HG03558 (cell line): ENCODE results near the gene DPP6.

Experiments
- ATAC-seq: cut with Tn5 transposase; IDR thresholded peaks from one replicate; pipeline ENCODE4 v1.9.1; 2021; ENCODE audit warnings: moderate number of reproducible peaks; ENCODE audit not compliant: unreplicated experiment; ENCODE audit errors: extremely low read depth

DPP6 gene

DNA sequence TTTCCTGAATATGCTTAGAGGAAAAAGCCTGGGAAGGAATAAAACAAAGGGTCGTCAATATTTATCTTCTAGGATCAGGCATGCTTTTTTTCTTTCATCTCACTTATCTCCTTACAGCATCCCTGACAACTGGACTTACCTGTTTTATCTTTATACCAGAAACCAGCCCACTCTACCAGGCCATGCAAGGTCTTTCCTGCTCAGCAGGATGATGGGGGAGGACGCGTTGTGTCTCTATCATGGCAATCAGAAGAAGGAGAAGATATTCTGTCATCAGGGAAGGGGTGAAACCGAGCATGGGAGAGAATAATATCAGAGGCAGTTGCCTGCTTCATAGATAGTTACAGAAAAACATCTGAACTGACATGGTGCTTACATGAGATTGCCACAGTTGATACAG, 445.6 kb downstream of the DPP6 start:
- ATAC-seq = no peak

DNA sequence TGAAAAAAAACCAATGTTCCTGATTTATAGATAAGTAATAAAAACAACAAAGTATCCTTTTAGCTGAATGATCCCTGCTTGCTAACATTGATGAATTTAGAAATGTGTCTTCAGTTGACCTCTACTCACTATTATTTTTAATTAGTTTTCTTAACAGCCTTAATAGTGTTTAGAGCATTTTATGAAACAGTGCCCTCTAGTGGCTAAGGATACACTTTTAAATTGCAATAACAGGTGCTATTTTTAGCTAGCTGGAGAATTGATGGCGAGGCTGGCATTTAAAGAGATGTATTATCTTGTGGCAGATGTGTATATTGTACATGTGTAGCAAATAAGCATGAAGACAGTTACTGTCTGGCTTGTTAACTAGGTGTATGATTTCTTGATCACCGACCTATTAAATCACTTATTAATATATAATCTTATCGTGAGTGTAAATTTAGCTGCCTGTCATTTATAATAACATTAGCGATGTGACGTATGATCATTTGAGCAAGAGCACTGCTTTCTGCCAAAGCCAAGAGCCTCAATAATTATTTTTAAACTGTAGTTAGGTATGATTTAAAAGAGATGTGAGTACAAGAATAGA, 451.9 kb downstream of the DPP6 start:
- ATAC-seq = no peak

DNA sequence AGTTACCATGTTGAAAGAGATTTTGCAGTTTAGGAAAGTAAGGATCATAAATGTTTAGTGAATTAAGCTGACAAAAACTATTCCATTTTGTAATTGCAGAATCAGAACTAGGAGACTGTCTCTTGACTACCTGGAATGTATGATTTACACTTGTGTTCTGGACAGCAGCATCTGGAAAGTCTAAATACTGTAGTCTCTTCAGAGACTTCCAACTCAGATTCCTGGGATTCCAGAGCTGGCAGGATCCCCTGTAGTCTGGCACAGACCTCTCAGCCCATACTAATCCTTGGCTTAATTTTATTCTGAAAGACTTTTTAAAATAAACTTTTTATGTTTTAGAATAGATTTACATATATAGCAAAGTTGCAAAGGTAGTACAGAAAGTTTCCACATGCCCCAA, 452.7 kb downstream of the DPP6 start:
- no peak for ATAC-seq

DNA sequence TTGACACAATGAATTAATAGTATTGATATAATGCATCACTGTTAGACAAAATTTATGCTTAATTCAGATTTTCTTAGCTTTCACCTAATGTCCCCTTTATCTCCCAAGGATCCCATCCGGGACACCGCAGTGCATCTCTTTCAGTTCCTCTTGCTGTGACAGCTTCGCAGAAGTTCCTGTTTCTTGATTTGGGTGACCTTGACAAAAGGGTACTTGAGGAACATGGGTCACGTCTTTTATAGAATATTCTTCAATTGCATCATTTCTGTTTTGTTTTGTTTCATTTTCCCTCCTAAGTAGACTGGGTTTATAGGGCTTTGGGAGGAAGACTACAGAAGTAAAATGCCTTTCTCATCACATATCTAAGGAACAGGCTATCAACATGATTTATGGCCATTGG, 453.2 kb downstream of the DPP6 start:
- ATAC-seq = no peak

DNA sequence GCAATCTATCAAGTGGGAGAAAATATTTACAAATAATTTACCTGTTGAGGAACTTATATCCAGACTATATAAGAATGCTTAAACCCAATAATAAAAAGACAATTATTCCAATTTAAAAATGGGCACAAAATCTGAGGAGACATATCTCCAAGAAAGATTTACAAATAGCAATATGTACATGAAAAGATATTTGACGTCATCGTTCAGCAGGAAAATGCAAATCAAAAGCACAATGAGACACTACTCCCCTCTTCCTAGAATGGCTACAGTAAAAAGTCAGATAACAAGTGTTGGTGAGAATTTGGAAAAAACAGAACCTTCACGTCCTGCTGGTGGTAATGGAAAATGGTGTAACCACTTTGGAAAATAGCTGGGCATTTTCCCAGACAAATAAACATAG, 457.0 kb downstream of the DPP6 start:
- ATAC-seq = no peak

DNA sequence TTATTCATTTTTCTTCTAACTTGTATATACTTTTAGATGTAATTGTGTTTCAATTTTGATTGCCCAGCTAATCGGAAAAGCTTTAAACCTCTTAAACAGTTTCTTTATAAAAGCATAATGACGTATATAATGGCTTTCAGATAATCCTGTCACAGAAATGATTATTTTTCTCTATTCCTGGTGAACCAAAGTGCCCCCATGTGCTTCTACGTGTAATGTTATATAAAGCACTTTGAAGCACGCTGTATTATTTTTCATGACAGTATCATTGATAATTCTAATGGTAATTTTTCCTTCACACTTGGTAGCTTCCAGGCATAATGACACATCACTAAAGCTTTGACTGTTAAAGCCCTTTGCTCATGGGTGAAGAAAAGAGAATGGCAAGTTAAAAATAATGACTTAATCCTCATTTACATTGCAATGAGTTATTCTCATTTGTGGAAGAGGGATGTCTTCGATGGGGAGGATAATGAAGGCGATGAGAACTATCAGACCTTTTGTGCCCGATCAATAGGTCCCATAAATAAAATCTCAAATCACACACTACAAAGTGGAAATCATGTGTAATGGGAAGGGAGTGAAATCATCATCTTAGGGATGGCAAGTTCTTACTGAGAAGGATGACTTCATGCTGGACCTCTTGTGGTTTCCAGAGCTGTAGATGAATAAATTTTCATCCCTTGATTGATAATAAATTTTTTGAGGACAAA, 460.1 kb downstream of the DPP6 start:
- no peak for ATAC-seq

DNA sequence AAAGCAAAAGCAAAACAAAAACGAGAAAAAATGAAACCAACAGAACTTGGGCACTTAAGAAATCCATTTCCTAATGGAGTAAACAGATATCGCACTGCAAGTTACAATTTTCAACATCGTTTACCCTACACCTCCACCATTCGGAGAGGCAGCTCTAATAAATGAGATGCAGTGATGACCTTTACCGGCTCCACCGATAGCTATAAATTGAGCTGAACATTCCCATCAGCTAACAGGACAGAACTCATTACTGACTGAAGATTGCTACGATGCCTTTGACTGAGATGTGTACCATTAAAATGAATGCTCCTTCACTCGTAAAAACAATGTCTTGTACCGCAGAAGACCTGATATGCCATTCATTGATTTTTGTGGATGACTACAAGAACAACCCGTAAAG, 465.6 kb downstream of the DPP6 start:
- ATAC-seq = no peak

DNA sequence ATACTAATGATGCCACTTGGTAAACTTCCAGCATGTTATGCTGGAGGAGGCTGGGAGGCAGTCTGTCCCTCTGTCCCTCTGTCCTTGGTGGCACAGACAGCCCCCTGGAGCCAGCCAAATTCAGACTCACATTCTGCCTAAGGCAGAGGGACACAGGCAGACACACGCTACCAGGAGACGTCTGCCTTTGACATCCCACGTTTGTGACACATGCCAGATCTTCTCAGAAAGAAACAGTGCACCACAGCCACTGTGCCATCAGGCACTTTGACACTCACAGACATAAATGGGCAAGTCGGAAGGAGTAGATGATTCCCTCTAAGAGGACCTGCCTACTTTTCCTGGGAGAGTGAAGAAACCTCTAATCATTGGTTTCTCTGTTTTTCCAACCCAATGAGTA, 467.0 kb downstream of the DPP6 start:
- ATAC-seq = no peak

DNA sequence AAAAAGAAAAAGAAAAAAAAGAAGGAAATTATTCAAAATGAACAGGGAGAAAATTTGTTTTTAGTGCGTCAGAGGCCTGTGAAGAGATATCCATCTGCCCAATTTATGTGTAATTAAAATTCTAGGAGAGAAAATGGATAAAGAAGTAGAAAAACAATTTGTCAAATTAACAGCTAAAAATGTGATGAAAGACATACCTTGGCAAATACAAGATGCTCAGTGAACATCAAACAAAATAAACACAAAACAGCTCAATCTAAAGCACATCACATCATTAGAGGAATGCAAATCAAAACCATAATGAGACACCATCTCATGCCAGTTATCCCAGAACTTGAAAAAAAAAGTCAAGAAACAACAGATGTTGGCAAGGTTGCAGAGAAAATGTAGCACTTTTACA, 477.9 kb downstream of the DPP6 start:
- ATAC-seq = no peak

DNA sequence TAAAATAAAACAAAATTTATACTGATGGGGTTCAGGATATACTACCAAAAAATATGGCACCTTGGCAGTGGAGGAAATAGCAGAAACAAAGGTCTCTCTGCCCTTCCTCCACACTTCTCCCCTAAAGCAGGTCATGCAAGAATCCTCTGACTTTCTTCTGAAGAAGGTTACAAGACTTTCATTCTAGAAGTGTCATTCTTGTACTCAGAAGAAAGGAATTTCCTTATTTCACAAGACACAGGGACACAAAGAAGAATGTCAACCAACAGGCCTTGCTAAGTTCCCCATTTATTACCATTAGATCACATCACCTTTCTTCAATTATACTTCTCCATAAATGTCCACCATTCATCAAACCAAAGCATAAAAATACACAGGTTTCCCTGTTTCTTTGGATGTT, 480.6 kb downstream of the DPP6 start:
- ATAC-seq = no peak

DNA sequence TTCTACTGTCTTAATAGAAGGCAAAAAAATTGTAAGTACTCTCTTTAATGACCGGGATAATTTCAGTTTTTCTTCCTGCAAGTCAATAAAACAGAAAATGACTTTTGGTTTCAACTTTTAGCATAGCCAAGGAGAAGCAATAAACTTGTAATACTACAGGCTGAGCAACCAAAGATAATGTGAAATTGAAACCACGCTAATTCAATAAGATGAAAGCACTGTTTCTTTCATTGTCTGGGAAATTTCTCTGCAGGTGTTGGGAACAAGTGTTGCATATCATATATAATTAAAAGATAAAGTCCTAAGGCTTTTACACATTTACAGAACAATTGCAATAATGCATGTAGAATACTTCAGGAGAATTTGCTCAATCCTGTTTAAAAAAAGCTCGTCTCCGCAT, 488.4 kb downstream of the DPP6 start:
- ATAC-seq = no peak

DNA sequence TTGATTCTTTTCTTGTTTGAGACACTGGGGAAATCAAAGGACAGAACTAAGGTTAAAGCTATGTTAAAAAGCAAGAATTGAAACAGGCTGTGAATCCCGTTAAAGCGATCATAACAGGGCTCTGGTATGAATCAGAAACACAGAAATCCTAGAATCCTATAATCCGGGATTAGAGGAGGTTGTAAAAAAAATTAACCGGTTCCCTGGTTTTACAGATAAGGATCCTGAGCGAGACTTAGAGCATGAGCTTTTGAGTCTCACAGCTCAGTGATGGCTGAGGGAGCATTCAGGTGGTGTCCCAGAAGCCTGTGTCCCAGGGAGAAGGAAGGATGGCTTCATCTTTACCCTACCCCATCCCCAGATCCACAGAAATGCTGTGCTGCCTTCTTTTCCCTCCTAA, 489.4 kb downstream of the DPP6 start:
- ATAC-seq = no peak

DNA sequence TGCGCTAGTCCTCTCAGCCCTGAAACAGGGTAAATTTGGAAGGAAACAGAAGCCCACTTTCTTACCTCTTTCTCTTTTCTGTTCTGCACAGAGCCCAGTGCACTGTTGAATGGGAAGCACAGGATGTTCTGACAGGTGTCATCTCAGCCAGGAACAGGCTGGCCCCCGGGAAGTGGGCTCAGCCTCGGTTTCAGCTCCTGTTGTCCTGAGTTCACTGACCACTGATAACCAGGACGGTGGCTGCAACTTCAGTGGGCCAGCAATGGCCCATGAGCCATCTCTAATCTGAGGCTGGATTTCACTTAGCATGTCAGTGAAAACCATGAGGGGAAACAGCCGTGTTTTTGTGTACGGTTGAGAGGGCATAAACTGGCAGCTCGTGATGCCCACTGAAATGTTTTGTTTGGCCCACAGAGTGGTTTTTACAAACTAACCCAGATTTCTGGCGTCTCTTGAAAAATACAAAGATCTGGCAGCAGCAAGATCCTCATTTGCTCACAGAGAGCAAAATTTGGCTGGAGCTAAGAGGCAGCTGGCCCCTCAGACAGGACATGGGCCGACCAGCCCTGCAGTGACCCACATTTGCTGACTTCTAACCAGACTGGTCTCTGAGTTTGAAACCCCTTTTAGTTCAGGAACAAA, 494.9 kb downstream of the DPP6 start:
- ATAC-seq = no peak

DNA sequence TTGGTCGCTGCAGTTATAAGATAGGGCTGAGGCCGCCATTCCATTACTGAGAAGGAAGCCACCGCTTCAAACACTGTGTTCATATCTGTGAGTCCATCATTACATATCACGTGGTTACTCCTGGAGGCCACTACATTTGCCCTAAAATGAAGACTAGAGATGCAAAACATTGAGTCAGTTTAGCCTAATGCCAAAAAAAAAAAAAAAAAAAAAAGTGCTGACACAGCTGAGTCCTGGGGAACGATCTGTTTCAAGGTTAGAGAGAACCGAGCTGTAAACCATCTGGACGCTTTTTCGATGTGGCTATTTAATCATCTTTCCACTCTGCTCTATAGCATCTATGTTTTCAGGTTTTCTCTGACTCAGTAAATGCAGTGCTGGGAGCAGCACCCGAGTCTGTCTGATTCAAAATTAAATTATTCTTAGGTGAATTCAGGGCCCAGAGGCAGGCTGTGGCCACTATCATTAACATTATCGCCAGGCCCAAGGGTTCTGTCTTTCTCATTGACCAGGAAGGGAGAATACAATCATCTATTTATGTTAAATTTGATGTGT, 501.6 kb downstream of the DPP6 start:
- no peak for ATAC-seq

DNA sequence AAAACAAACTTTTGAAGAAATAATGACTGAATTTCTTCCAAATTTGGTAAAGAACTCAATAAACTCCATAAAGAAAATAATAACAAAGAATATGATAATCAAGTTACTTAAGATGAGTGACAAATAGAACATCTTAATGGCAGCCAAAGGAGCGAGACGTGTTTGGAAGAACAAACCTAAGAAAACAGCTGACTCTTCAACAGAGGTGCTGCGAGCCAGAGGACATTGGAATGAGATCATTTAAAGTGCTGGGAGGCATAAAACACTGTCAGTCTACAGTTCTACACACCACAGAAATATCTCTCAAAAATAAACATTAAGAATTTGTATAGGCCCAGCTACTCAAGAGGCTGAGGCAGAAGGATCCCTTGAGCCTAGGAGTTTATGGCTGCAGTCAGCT, 507.3 kb downstream of the DPP6 start:
- no peak for ATAC-seq

DNA sequence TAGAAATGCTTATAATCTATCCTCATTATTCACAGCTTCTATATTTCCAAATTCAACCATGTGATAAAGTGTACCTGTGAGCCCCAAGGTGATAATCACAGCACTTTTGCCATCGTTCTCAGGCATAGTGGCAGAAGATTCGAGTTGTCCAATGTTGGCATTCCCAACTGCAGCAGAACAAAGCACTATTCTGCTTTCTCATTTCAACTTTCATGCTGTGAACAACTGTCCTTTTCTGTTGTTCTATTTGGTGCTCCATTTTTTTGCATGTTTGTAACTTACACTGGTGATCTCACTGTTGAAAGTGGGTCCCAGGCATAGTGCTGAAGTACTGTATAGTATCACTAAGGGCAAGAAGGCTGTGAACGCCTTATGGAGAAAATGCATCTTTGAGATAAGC, 512.5 kb downstream of the DPP6 start:
- no peak for ATAC-seq

DNA sequence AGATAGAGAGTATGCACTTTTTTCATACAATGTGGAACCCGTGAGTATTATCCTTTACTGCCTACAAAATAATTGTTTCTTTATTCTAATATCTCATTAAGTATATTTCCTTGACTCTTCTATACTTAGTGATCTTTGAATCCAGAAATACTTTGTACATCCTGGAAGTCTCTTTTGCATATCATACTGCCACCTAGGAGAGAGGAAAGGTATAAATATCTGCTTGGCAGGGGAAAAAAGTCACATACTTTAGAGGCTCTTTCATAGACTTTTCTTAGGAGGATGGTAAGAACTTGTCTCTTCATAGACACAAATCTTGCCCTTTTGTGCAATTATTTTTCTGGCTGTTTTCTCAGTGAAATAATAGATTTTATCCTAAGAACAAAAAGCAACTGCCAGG, 514.7 kb downstream of the DPP6 start:
- ATAC-seq = no peak

DNA sequence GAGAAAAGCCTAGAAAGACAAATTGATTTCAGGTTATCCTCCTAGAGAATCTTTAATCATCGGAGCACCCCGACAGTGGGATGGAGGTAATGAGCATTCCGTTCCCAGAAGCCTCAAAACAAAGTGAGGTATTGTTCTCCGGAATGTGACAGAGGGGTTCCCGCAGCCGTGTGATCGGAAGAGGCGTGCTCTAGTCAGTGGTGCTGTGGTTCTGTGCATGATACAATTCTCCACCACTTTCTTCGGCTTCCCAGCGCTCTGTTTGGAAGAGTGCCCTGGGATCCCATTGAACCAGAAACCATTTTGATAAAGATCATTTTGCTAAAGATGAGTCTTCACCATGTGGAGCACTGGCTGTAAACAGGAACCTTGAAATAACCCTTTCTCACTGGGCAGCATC, 516.1 kb downstream of the DPP6 start:
- no peak for ATAC-seq

DNA sequence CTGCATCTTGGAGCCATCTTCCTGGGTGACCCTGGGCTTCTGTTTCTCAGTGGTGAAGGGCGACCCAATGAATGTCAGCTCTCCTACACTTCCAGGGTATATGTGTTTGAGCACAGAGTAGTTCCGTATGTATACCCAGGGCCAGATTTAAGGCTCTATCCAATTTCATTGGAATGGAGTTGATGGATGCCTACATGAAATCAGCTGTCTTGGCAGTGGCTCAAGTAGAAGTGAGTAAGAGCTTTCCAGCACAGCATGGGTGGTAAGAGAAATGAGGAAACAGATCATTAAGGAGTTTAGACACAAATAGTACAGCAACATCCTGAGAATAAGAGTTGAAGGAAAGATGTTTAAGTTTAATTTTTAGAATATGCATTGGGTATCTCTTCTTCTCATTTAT, 517.7 kb downstream of the DPP6 start:
- ATAC-seq = no peak

DNA sequence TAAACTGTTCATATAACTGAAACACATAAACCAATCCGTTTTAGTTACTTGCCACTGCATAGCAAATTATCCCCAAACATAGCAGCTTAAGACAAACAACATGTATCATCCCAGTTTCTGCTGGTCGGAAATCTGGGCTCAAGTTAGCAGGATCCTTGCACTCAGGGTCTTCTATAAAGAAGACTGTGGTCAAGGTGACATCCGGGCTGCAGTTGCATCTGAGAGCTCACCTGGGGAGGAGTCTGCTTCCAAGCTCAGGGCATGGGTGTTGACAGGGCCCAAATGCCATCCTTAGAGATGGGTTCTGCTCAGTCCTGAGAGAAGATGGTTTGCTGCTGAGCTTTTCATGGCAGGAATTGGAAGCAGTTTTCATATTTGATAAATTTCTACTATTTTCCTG, 519.6 kb downstream of the DPP6 start:
- ATAC-seq = no peak

DNA sequence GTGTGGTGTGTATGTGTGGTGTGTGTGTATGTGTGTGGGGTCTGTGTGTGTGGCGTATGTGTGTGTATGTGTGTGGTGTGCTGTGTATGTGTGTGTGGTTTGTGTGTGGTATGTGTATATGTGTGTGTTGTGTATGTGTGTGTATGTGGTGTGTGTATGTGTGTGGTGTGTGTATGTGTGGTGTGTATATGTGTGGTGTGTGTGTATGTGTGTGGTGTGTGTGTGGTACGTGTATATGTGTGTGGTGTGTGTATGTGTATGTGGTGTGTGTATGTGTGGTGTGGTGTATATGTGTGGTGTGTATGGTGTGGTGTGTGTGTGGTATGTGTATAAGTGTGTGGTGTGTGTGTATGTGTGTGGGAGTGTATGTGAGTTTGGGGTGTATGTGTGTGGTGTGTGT, 522.0 kb downstream of the DPP6 start:
- no peak for ATAC-seq

DNA sequence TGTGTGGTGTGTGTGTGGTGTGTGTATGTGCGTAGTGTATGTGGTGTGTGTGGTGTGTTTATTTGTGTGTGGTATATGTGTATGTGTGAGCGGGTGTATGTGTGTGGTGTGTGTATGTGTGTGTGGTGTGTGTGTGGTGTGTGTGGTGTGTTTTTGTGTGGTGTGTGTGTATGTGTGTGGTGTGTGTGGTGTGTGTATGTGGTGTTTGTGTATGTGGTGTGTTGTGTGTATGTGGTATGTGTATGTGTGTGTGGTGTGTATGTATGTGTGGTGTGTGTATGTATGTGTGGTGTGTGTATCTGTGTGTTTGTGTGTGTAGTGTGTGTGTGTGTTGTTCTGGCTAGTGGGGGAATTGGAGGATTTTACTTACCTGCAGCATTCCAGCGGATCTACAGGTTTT, 523.3 kb downstream of the DPP6 start:
- ATAC-seq = no peak
